Superior temporal gyrus (tissue), 1 donor: ENCODE data around the gene RPRD2.

Source experiments
- DNase-seq: peaks from one replicate; pipeline ENCODE4 v3.0.0-alpha.2; 2016; ENCODE audit errors: extremely low spot score

The RPRD2 gene

DNA sequence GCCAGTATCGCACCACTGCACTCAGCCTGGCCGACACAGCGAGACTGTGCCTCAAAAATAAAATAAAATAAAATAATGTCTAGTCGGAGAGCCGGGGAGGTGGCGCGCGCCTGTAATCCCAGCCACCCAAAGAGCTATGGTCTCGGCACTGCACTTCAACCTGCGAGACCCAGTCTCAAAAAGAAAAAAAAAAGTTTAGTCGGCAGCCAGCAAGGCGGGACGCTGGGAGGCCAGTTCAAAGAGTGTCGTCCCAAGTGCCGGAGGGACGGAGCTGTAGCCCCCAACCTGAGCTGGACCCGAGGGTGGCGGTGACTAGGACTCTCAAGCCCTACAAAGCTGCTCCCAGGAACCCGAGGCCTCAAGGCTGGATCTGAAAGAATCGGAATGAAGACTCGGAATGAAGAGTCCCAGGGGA is 151.0 kb downstream of the RPRD2 start:
- no peak for DNase-seq

GRCh38 chr1:150515328-150516049 is 151.5 kb downstream of the RPRD2 start, which contains the start of gene FALEC:
TSS of gene FALEC (plus strand) at chr1:150515752.
- peak; percentile 96 for DNase-seq

GRCh38 chr1:150516050-150516591 is 152.2 kb downstream of the RPRD2 start:
- peak; percentile 49 for DNase-seq

GRCh38 chr1:150516616-150517015 is 152.7 kb downstream of the RPRD2 start:
- peak; percentile 33 for DNase-seq

- no peak for DNase-seq
Measured at GRCh38 chr1:150521196-150521968, 157.4 kb downstream of the RPRD2 start.

- DNase-seq: no peak
Measured at GRCh38 chr1:150525348-150525747, 161.4 kb downstream of the RPRD2 start.
